Vagina (tissue), 2 donors: ENCODE measurements around the gene NNMT.

Source experiments
- POLR2A ChIP-seq, 2 donors: fragments of 450-650 bp; IDR thresholded peaks; one replicate each; pipeline ENCODE4 v1.6.1; 2017; ENCODE audit warnings: antibody characterized with exemption in 2 of 2, mild to moderate bottlenecking in 2 of 2, moderate library complexity in 2 of 2
- POLR2AphosphoS5 ChIP-seq, 2 donors: sonication (generic); formaldehyde crosslinking; IDR thresholded peaks; one replicate each; pipeline ENCODE4 v1.9.0; 2017; ENCODE audit warnings: antibody characterized with exemption in 2 of 2, mild to moderate bottlenecking in 2 of 2, low read depth in 1 of 2; ENCODE audit not compliant: insufficient read depth in 1 of 2
- TF ChIP-seq, protein P1 (sequence below), 3 experiments: fragments of 450-650 bp in 2 of 3; fragments of 200-600 bp in 1 of 3; sonication (generic) in 1 of 3; IDR thresholded peaks; one replicate each; pipeline ENCODE4 v1.5.1; 2017 to 2019; ENCODE audit warnings: antibody characterized with exemption in 3 of 3, mild to moderate bottlenecking in 2 of 3, moderate library complexity in 2 of 3

- TF ChIP-seq, protein P1, sequence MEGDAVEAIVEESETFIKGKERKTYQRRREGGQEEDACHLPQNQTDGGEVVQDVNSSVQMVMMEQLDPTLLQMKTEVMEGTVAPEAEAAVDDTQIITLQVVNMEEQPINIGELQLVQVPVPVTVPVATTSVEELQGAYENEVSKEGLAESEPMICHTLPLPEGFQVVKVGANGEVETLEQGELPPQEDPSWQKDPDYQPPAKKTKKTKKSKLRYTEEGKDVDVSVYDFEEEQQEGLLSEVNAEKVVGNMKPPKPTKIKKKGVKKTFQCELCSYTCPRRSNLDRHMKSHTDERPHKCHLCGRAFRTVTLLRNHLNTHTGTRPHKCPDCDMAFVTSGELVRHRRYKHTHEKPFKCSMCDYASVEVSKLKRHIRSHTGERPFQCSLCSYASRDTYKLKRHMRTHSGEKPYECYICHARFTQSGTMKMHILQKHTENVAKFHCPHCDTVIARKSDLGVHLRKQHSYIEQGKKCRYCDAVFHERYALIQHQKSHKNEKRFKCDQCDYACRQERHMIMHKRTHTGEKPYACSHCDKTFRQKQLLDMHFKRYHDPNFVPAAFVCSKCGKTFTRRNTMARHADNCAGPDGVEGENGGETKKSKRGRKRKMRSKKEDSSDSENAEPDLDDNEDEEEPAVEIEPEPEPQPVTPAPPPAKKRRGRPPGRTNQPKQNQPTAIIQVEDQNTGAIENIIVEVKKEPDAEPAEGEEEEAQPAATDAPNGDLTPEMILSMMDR (IDR thresholded peaks at IDR 0.05), result no peak
- TF ChIP-seq POLR2AphosphoS5 (IDR thresholded peaks at IDR 0.05; ENCODE audit: insufficient read depth in 1 of 2, low read depth in 1 of 2) (no peak), POLR2A (IDR thresholded peaks at IDR 0.05) (no peak)
Observed at GRCh38 chr11:114330373-114330772, 34.2 kb downstream of the NNMT start.
